Fibroblast of the aortic adventitia (primary cell): Measurements from ENCODE around the gene TMOD2. TPM values are rescaled to one million over a fixed set of nuclear protein-coding genes. Genes with fewer than 3 reads are reported as not detected.

Experiments used
- DNase-seq: peaks from one replicate; pipeline ENCODE4 v3.0.0-alpha.2; 2010; ENCODE audit warnings: low read depth
- H3K4me3 ChIP-seq: 2 replicates; pipeline ENCODE4 v1.5.1; 2011; ENCODE audit warnings: low read depth, mild to moderate bottlenecking, control low read depth, low read length, moderate library complexity
- CTCF ChIP-seq: IDR thresholded peaks from 2 replicates; pipeline ENCODE4 v1.5.1; 2011; ENCODE audit warnings: mild to moderate bottlenecking, low read length, control low read depth, inconsistent platforms; ENCODE audit not compliant: insufficient read depth
- total RNA-seq: library from RNA; depleted of rRNA; stranded (reverse); fragments of >200 nt; gene quantifications from 2 replicates; pipeline ENCODE4 v1.2.3, GENCODE V29; 2012; ENCODE audit warnings: low replicate concordance

The TMOD2 gene
- total RNA-seq, 1 donor: 11.2 TPM

DNA sequence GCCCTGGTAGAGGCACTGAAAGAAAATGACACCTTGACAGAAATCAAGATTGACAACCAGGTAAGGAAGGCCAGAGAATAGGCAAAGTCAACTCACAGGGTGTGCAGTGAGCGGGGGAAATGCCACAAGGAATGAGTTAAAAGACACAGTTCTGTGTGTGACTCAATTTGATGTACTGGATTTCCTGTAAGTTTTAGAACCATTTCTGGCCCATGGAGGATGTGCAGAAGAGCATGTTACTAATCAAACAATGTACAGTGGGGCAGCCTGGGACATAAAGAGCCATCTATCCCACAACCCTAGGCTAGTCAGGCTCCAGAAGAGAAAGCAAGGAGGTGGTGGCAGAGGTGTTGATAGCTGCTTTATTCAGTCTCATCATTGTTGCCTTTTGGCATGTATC lies 46.9 kb downstream of the TMOD2 start:
- TF ChIP-seq CTCF: no peak
- H3K4me3 ChIP-seq: no peak overlapping the region
- DNase-seq: no peak

DNA sequence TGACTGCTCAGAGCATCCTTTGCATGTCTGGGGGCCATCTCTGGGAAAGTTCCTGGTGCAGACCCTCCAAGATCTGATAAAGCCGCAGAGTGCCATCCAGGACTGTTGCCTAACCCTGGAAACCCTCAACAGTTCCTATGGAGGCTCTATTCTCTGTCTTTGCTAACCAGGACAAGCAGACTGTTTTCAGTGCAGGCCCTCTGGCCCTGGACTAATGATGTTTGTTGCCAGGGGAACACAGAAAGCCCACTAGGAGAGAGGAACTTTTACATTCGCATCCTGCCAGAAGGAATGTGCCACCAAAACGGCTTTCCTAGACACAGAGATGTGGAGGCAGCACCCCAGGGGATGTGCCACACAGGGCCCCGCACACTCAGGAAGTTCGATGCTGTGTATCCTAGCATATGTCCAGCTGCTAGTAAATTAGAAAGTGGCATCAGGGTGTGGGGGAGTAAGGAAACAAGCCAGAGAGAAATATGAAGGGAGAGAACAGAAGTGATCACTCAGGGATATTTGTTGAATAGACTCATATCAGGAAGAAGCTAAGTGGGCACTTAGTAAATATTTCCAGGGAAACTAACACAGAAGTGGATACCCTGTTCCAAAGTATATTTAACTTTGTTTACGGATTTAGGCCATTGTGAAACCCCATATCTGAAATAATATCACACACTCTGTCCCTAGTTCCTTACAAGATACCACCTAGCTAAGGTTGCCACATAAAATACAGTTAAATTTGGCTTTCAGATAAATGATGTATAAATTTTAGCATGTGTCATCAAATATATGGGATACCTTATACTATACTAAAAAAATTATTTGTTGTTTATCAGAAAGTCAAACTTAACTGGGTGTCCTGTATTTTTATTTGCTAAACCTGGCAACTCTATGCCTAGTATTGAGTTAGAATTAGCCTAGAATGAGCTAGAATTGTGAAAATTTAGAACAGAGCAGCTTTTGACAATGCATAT lies 48.2 kb downstream of the TMOD2 start:
- DNase-seq: no peak
- TF ChIP-seq CTCF: no peak
- H3K4me3 ChIP-seq: no peak overlapping the region

GRCh38 chr15:51801391-51801835 lies 50.0 kb downstream of the TMOD2 start:
- H3K4me3 ChIP-seq: no peak overlapping the region
- DNase-seq: peak; percentile 57
- peak; percentile 76 for TF ChIP-seq CTCF

- H3K4me3 ChIP-seq: no peak overlapping the region
- DNase-seq: no peak
- TF ChIP-seq CTCF: no peak
These were observed 51.2 kb downstream of the TMOD2 start for GRCh38 chr15:51802593-51802992.

DNA sequence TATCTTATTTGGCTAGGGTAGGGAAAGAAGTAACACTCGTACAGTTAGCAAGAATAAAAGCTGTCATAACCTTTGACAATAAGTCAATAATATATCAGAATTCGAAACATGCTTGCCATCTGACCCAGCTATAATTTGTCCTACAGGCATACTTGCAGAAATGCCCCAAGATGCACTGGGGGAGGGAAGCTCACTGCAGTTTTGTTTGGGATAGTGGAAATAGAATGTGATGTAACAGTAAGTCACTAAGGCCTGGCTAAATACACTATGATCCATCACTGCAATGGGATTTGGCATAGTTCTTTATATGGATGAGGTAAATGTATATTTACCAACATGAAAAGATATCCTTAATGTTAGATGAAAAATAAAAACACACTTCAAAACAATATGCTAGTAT lies 52.6 kb downstream of the TMOD2 start:
- DNase-seq: peak; percentile 27
- no peak overlapping the region for H3K4me3 ChIP-seq
- no peak for TF ChIP-seq CTCF

GRCh38 chr15:51806123-51806522 lies 54.7 kb downstream of the TMOD2 start:
- no peak for TF ChIP-seq CTCF
- DNase-seq: no peak
- H3K4me3 ChIP-seq: no peak overlapping the region

- TF ChIP-seq CTCF: no peak
- no peak overlapping the region for H3K4me3 ChIP-seq
These were observed 58.1 kb downstream of the TMOD2 start for GRCh38 chr15:51809457-51809856.

More at GRCh38 chr15:51809457-51809856, 58.1 kb downstream of the TMOD2 start:
- no peak for DNase-seq
